ENCODE data around the gene SIDT2.

SIDT2 gene

GRCh38 chr11:117223741-117224689 lies 45.5 kb downstream of the SIDT2 start:
- 95 to 97% methylated on average over 13 of the region's 17 CpGs for WGBS, 2 experiments (ENCODE audit: insufficient coverage in 2 of 2)
- Histone ChIP-seq H3K36me3 (ENCODE audit: control insufficient read depth, insufficient read depth, low read length) (peaks cover 85% of the 10 kb centered on the region), H3K4me3 (ENCODE audit: extremely low read depth, insufficient read depth, low read length, poor library complexity, severe bottlenecking) (no peak overlapping the region), H3K9me3 (ENCODE audit: control insufficient read depth, low read length) (no peaks in the 10 kb centered on the region), H3K27ac (ENCODE audit: low read depth, low read length, severe bottlenecking) (no peak overlapping the region), H3K4me1 (ENCODE audit: control insufficient read depth, insufficient read depth, low read length, poor library complexity, severe bottlenecking) (no peaks in the 10 kb centered on the region)

GRCh38 chr11:117225553-117226170 lies 47.1 kb downstream of the SIDT2 start:
- Histone ChIP-seq H3K4me1 (ENCODE audit: control insufficient read depth, insufficient read depth, low read length, poor library complexity, severe bottlenecking) (no peaks in the 10 kb centered on the region), H3K4me3 (ENCODE audit: extremely low read depth, insufficient read depth, low read length, poor library complexity, severe bottlenecking) (no peak overlapping the region), H3K9me3 (ENCODE audit: control insufficient read depth, low read length) (no peaks in the 10 kb centered on the region), H3K36me3 (ENCODE audit: control insufficient read depth, insufficient read depth, low read length) (peaks cover 84% of the 10 kb centered on the region), H3K27ac (ENCODE audit: low read depth, low read length, severe bottlenecking) (no peak overlapping the region)
- 97% methylated on average over 5 to 8 of the region's 9 CpGs for WGBS, 2 experiments (ENCODE audit: insufficient coverage in 2 of 2)

- peaks cover 74% of the 10 kb centered on the region for H3K36me3 ChIP-seq (ENCODE audit: control insufficient read depth, insufficient read depth, low read length)
- no peaks in the 10 kb centered on the region for H3K9me3 ChIP-seq (ENCODE audit: control insufficient read depth, low read length)
- H3K27ac ChIP-seq (ENCODE audit: low read depth, low read length, severe bottlenecking), result no peak overlapping the region
- H3K4me3 ChIP-seq (ENCODE audit: extremely low read depth, insufficient read depth, low read length, poor library complexity, severe bottlenecking), result no peak overlapping the region
- 67 to 73% methylated on average over 13 to 15 of the region's 19 CpGs for WGBS, 2 experiments (ENCODE audit: insufficient coverage in 2 of 2)
- peaks cover 6% of the 10 kb centered on the region for H3K4me1 ChIP-seq (ENCODE audit: control insufficient read depth, insufficient read depth, low read length, poor library complexity, severe bottlenecking)
These were observed 48.1 kb downstream of the SIDT2 start for GRCh38 chr11:117226388-117227385.

- Histone ChIP-seq H3K36me3 (ENCODE audit: control insufficient read depth, insufficient read depth, low read length) (peaks cover 62% of the 10 kb centered on the region), H3K4me3 (ENCODE audit: extremely low read depth, insufficient read depth, low read length, poor library complexity, severe bottlenecking) (no peak overlapping the region), H3K4me1 (ENCODE audit: control insufficient read depth, insufficient read depth, low read length, poor library complexity, severe bottlenecking) (peaks cover 6% of the 10 kb centered on the region), H3K27ac (ENCODE audit: low read depth, low read length, severe bottlenecking) (no peak overlapping the region), H3K9me3 (ENCODE audit: control insufficient read depth, low read length) (no peaks in the 10 kb centered on the region)
- 92 to 100% methylated on average over 5 to 6 of the region's 11 CpGs for WGBS, 2 experiments (ENCODE audit: insufficient coverage in 2 of 2)
These were observed 49.5 kb downstream of the SIDT2 start for GRCh38 chr11:117228091-117228490.

- no peak overlapping the region for H3K27ac ChIP-seq (ENCODE audit: low read depth, low read length, severe bottlenecking)
- 94 to 95% methylated on average over 10 to 12 of the region's 12 CpGs for WGBS, 2 experiments (ENCODE audit: insufficient coverage in 2 of 2)
- H3K4me3 ChIP-seq (ENCODE audit: extremely low read depth, insufficient read depth, low read length, poor library complexity, severe bottlenecking), result no peak overlapping the region
- H3K36me3 ChIP-seq (ENCODE audit: control insufficient read depth, insufficient read depth, low read length), result peaks cover 53% of the 10 kb centered on the region
- no peaks in the 10 kb centered on the region for H3K9me3 ChIP-seq (ENCODE audit: control insufficient read depth, low read length)
- H3K4me1 ChIP-seq (ENCODE audit: control insufficient read depth, insufficient read depth, low read length, poor library complexity, severe bottlenecking), result peaks cover 6% of the 10 kb centered on the region
These were observed 50.9 kb downstream of the SIDT2 start for GRCh38 chr11:117229411-117229810.

GRCh38 chr11:117229931-117230285 lies 51.4 kb downstream of the SIDT2 start:
- no peak overlapping the region for H3K27ac ChIP-seq (ENCODE audit: low read depth, low read length, severe bottlenecking)
- peaks cover 50% of the 10 kb centered on the region for H3K36me3 ChIP-seq (ENCODE audit: control insufficient read depth, insufficient read depth, low read length)
- peaks cover 6% of the 10 kb centered on the region for H3K4me1 ChIP-seq (ENCODE audit: control insufficient read depth, insufficient read depth, low read length, poor library complexity, severe bottlenecking)
- H3K4me3 ChIP-seq (ENCODE audit: extremely low read depth, insufficient read depth, low read length, poor library complexity, severe bottlenecking), result no peak overlapping the region
- 93 to 100% methylated on average over 4 to 5 of the region's 5 CpGs for WGBS, 2 experiments (ENCODE audit: insufficient coverage in 2 of 2)
- no peaks in the 10 kb centered on the region for H3K9me3 ChIP-seq (ENCODE audit: control insufficient read depth, low read length)

- H3K36me3 ChIP-seq (ENCODE audit: control insufficient read depth, insufficient read depth, low read length), result peaks cover 49% of the 10 kb centered on the region
- H3K4me1 ChIP-seq (ENCODE audit: control insufficient read depth, insufficient read depth, low read length, poor library complexity, severe bottlenecking), result peaks cover 6% of the 10 kb centered on the region
- peak overlapping the region; percentile 98 for H3K4me3 ChIP-seq (ENCODE audit: extremely low read depth, insufficient read depth, low read length, poor library complexity, severe bottlenecking)
- no peak overlapping the region for H3K27ac ChIP-seq (ENCODE audit: low read depth, low read length, severe bottlenecking)
- WGBS, 2 experiments (ENCODE audit: insufficient coverage in 2 of 2), result 93 to 95% methylated on average over 9 to 10 of the region's 12 CpGs
- no peaks in the 10 kb centered on the region for H3K9me3 ChIP-seq (ENCODE audit: control insufficient read depth, low read length)
These were observed 51.9 kb downstream of the SIDT2 start for GRCh38 chr11:117230286-117230961.

- H3K4me1 ChIP-seq (ENCODE audit: control insufficient read depth, insufficient read depth, low read length, poor library complexity, severe bottlenecking), result peaks cover 6% of the 10 kb centered on the region
- H3K36me3 ChIP-seq (ENCODE audit: control insufficient read depth, insufficient read depth, low read length), result peaks cover 48% of the 10 kb centered on the region
- H3K9me3 ChIP-seq (ENCODE audit: control insufficient read depth, low read length), result no peaks in the 10 kb centered on the region
- 14 to 17% methylated on average over 13 to 14 of the region's 14 CpGs for WGBS, 2 experiments (ENCODE audit: insufficient coverage in 2 of 2)
- H3K4me3 ChIP-seq (ENCODE audit: extremely low read depth, insufficient read depth, low read length, poor library complexity, severe bottlenecking), result peak overlapping the region; percentile 98
- peak overlapping the region; percentile 29 for H3K27ac ChIP-seq (ENCODE audit: low read depth, low read length, severe bottlenecking)
These were observed 52.7 kb downstream of the SIDT2 start for GRCh38 chr11:117230999-117231841.

GRCh38 chr11:117231842-117232091 lies 53.2 kb downstream of the SIDT2 start, which contains the start of gene PCSK7:
Gene PCSK7 (minus strand): TSS chr11:117232073. CDS start chr11:117229844, 2,229 bp downstream.
- Histone ChIP-seq H3K27ac (ENCODE audit: low read depth, low read length, severe bottlenecking) (peak within 1 kb of the TSS; percentile 57), H3K9me3 (ENCODE audit: control insufficient read depth, low read length) (no peaks in the 10 kb centered on the region), H3K4me3 (ENCODE audit: extremely low read depth, insufficient read depth, low read length, poor library complexity, severe bottlenecking) (peak within 1 kb of the TSS; percentile 98), H3K4me1 (ENCODE audit: control insufficient read depth, insufficient read depth, low read length, poor library complexity, severe bottlenecking) (peaks cover 6% of the 10 kb centered on the region), H3K36me3 (ENCODE audit: control insufficient read depth, insufficient read depth, low read length) (peaks cover 52% of the 10 kb centered on the region)
- WGBS, 2 experiments (ENCODE audit: insufficient coverage in 2 of 2), result 0% methylated on average over 6 to 9 of the region's 13 CpGs
